ENCODE measurements around the gene PDZD7.
"Not testable (repeated sequence)": the region's sequence is repeated elsewhere in the genome, so short reads cannot be mapped to it uniquely, and the experiment has no call there.

Gene PDZD7

DNA sequence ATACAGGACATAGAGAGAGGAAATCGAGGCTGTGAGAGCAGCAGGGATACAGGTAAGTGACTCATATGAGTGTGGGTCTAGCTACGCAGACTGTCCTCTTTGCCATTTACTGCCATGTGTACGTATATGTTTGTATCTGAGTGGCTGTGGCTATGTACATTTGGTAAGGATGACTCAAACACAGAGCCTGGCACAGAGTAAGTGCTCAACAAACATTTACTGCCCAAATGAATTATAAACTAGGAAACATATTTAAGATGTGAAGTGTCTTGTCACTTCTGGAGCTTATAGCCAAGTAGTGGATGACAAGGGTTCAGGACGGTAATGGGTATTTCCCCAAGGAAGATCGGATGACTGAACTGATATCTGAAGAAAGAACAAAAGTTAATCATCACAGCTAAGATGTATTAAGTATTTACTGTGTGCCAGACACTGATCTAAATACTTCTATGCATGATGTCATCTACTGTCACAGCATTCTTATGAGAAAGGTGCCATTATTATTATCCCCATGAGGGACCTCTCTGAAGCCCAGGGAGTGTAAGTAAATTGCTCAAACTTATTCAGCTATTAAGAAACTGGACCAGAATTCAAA is 49.7 kb downstream of the PDZD7 start:
- no peaks in the 10 kb centered on the region for H3K4me1 ChIP-seq (ENCODE audit: insufficient read depth, low read length)
- peaks cover 28% of the 10 kb centered on the region for H3K36me3 ChIP-seq (ENCODE audit: insufficient read depth, low read depth, low read length)
- H3K9ac ChIP-seq (ENCODE audit: low read depth, low read length) = no peak overlapping the region
- H3K27me3 ChIP-seq (ENCODE audit: insufficient read depth, low read length) = no peaks in the 10 kb centered on the region
- H3K4me3 ChIP-seq (ENCODE audit: low read length) = no peak overlapping the region
- no peak overlapping the region for H3K27ac ChIP-seq (ENCODE audit: low read length)
- H3K9me3 ChIP-seq (ENCODE audit: insufficient read depth, low read depth, low read length) = no peaks in the 10 kb centered on the region

GRCh38 chr10:100980711-100981110 is 50.2 kb downstream of the PDZD7 start:
- no peak overlapping the region for H3K9ac ChIP-seq (ENCODE audit: low read depth, low read length)
- H3K4me3 ChIP-seq (ENCODE audit: low read length) = no peak overlapping the region
- no peaks in the 10 kb centered on the region for H3K27me3 ChIP-seq (ENCODE audit: insufficient read depth, low read length)
- no peak overlapping the region for H3K27ac ChIP-seq (ENCODE audit: low read length)
- H3K4me1 ChIP-seq (ENCODE audit: insufficient read depth, low read length) = no peaks in the 10 kb centered on the region
- H3K9me3 ChIP-seq (ENCODE audit: insufficient read depth, low read depth, low read length) = no peaks in the 10 kb centered on the region
- peaks cover 23% of the 10 kb centered on the region for H3K36me3 ChIP-seq (ENCODE audit: insufficient read depth, low read depth, low read length)

- H3K27ac ChIP-seq (ENCODE audit: low read length) = no peak overlapping the region
- peaks cover 20% of the 10 kb centered on the region for H3K36me3 ChIP-seq (ENCODE audit: insufficient read depth, low read depth, low read length)
- H3K9ac ChIP-seq (ENCODE audit: low read depth, low read length) = no peak overlapping the region
- H3K4me1 ChIP-seq (ENCODE audit: insufficient read depth, low read length) = no peaks in the 10 kb centered on the region
- H3K4me3 ChIP-seq (ENCODE audit: low read length) = no peak overlapping the region
- H3K9me3 ChIP-seq (ENCODE audit: insufficient read depth, low read depth, low read length) = no peaks in the 10 kb centered on the region
- no peaks in the 10 kb centered on the region for H3K27me3 ChIP-seq (ENCODE audit: insufficient read depth, low read length)
Measured at GRCh38 chr10:100980311-100980710, 50.6 kb downstream of the PDZD7 start.

DNA sequence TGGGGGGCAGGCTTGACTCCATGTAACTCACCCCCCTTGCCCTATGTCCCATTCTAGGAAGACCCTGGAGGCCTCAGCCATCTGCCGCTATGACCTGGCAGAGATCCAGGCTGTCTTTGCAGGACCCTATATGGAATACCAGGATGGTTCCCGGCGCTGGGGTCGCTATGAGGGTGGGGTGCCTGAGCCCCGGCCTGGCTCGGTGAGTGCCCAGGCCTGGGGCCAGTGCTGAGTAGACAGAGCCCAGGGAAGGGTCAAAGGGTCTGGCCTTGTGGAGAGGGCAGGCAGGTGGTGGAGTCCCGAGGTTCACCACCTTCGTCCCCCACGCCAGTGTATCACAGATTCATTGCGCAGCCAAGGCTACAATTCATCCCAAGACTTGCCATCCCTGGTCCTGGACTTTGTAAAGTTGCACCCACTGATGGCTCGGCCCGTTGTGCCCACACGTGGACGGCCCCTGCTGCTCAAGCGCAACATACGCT is 51.1 kb downstream of the PDZD7 start:
- H3K9me3 ChIP-seq (ENCODE audit: insufficient read depth, low read depth, low read length) = no peaks in the 10 kb centered on the region
- H3K4me1 ChIP-seq (ENCODE audit: insufficient read depth, low read length) = no peaks in the 10 kb centered on the region
- H3K4me3 ChIP-seq (ENCODE audit: low read length) = no peak overlapping the region
- H3K36me3 ChIP-seq (ENCODE audit: insufficient read depth, low read depth, low read length) = peaks cover 20% of the 10 kb centered on the region
- no peaks in the 10 kb centered on the region for H3K27me3 ChIP-seq (ENCODE audit: insufficient read depth, low read length)
- no peak overlapping the region for H3K9ac ChIP-seq (ENCODE audit: low read depth, low read length)
- H3K27ac ChIP-seq (ENCODE audit: low read length) = no peak overlapping the region

DNA sequence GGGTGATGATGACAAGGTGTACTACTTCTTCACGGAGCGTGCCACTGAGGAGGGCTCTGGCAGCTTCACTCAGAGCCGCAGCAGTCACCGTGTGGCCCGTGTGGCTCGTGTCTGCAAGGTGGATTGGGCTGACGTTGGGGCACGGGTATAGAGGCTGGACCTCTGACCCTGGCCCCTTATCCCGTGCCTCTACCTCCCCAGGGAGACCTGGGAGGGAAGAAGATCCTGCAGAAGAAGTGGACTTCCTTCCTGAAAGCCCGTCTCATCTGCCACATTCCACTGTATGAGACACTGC is 52.1 kb downstream of the PDZD7 start:
- H3K9ac ChIP-seq (ENCODE audit: low read depth, low read length) = no peak overlapping the region
- no peaks in the 10 kb centered on the region for H3K4me1 ChIP-seq (ENCODE audit: insufficient read depth, low read length)
- H3K36me3 ChIP-seq (ENCODE audit: insufficient read depth, low read depth, low read length) = peaks cover 20% of the 10 kb centered on the region
- H3K27me3 ChIP-seq (ENCODE audit: insufficient read depth, low read length) = no peaks in the 10 kb centered on the region
- no peaks in the 10 kb centered on the region for H3K9me3 ChIP-seq (ENCODE audit: insufficient read depth, low read depth, low read length)
- no peak overlapping the region for H3K27ac ChIP-seq (ENCODE audit: low read length)
- no peak overlapping the region for H3K4me3 ChIP-seq (ENCODE audit: low read length)

- peaks cover 20% of the 10 kb centered on the region for H3K36me3 ChIP-seq (ENCODE audit: insufficient read depth, low read depth, low read length)
- H3K4me1 ChIP-seq (ENCODE audit: insufficient read depth, low read length) = no peaks in the 10 kb centered on the region
- H3K9ac ChIP-seq (ENCODE audit: low read depth, low read length) = no peak overlapping the region
- no peaks in the 10 kb centered on the region for H3K27me3 ChIP-seq (ENCODE audit: insufficient read depth, low read length)
- no peaks in the 10 kb centered on the region for H3K9me3 ChIP-seq (ENCODE audit: insufficient read depth, low read depth, low read length)
- no peak overlapping the region for H3K27ac ChIP-seq (ENCODE audit: low read length)
- no peak overlapping the region for H3K4me3 ChIP-seq (ENCODE audit: low read length)
Measured at GRCh38 chr10:100978121-100978900, 52.6 kb downstream of the PDZD7 start.

DNA sequence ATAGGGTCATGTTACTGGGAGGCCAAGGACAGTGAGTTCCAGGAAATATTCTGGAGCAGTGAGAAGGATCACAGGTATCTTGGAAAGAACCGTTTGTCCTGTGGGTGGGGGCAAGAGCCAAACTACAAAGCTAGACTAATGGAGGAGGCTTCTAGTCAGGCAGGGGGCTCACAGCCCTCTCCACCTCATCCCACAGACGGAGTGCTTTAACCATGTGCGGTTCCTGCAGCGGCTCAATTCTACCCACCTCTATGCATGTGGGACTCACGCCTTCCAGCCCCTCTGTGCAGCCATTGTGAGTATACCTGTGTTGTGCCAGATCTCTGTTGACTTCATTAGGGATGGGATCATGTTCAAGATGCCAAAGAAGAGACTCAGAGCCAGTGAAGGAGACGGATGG is 53.5 kb downstream of the PDZD7 start:
- no peak overlapping the region for H3K4me3 ChIP-seq (ENCODE audit: low read length)
- H3K27ac ChIP-seq (ENCODE audit: low read length) = no peak overlapping the region
- no peak overlapping the region for H3K9ac ChIP-seq (ENCODE audit: low read depth, low read length)
- H3K4me1 ChIP-seq (ENCODE audit: insufficient read depth, low read length) = no peaks in the 10 kb centered on the region
- H3K36me3 ChIP-seq (ENCODE audit: insufficient read depth, low read depth, low read length) = peaks cover 20% of the 10 kb centered on the region
- H3K27me3 ChIP-seq (ENCODE audit: insufficient read depth, low read length) = no peaks in the 10 kb centered on the region
- H3K9me3 ChIP-seq (ENCODE audit: insufficient read depth, low read depth, low read length) = no peaks in the 10 kb centered on the region

DNA sequence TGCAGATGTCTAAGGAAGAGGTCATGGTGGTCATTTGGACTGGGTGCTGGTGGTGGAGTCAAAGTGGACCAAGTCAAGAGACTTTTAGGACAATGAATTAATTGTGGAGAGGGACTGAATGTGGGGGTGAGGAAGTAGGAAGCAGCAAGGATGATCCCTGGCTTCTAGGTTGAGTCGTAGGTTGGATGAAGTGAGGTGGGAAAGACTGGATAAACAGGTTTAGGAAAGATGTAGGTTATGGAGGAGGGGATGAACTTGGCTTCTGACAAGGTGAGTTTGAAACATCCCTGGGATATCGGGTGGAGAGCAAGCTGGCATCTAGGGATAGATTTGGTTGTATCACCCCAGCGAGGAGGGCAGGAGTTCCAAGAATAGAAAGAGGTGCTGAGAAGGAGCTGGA is 54.0 kb downstream of the PDZD7 start:
- Histone ChIP-seq H3K27me3 (ENCODE audit: insufficient read depth, low read length) (no peaks in the 10 kb centered on the region), H3K27ac (ENCODE audit: low read length) (no peak overlapping the region), H3K9me3 (ENCODE audit: insufficient read depth, low read depth, low read length) (no peaks in the 10 kb centered on the region), H3K4me3 (ENCODE audit: low read length) (no peak overlapping the region), H3K9ac (ENCODE audit: low read depth, low read length) (no peak overlapping the region), H3K36me3 (ENCODE audit: insufficient read depth, low read depth, low read length) (peaks cover 20% of the 10 kb centered on the region), H3K4me1 (ENCODE audit: insufficient read depth, low read length) (no peaks in the 10 kb centered on the region)

- not testable (repeated sequence) for H3K36me3 ChIP-seq (ENCODE audit: insufficient read depth, low read depth, low read length); H3K9me3 ChIP-seq (ENCODE audit: insufficient read depth, low read depth, low read length); H3K4me3 ChIP-seq (ENCODE audit: low read length); H3K9ac ChIP-seq (ENCODE audit: low read depth, low read length); H3K4me1 ChIP-seq (ENCODE audit: insufficient read depth, low read length); H3K27me3 ChIP-seq (ENCODE audit: insufficient read depth, low read length); H3K27ac ChIP-seq (ENCODE audit: low read length)
Measured at GRCh38 chr10:100975397-100975796, 55.5 kb downstream of the PDZD7 start.

GRCh38 chr10:100972904-100973535 is 57.9 kb downstream of the PDZD7 start:
- no peaks in the 10 kb centered on the region for H3K4me1 ChIP-seq (ENCODE audit: insufficient read depth, low read length)
- no peak overlapping the region for H3K4me3 ChIP-seq (ENCODE audit: low read length)
- peaks cover 13% of the 10 kb centered on the region for H3K27me3 ChIP-seq (ENCODE audit: insufficient read depth, low read length)
- H3K36me3 ChIP-seq (ENCODE audit: insufficient read depth, low read depth, low read length) = no peaks in the 10 kb centered on the region
- H3K9ac ChIP-seq (ENCODE audit: low read depth, low read length) = no peak overlapping the region
- H3K9me3 ChIP-seq (ENCODE audit: insufficient read depth, low read depth, low read length) = no peaks in the 10 kb centered on the region
- H3K27ac ChIP-seq (ENCODE audit: low read length) = no peak overlapping the region

DNA sequence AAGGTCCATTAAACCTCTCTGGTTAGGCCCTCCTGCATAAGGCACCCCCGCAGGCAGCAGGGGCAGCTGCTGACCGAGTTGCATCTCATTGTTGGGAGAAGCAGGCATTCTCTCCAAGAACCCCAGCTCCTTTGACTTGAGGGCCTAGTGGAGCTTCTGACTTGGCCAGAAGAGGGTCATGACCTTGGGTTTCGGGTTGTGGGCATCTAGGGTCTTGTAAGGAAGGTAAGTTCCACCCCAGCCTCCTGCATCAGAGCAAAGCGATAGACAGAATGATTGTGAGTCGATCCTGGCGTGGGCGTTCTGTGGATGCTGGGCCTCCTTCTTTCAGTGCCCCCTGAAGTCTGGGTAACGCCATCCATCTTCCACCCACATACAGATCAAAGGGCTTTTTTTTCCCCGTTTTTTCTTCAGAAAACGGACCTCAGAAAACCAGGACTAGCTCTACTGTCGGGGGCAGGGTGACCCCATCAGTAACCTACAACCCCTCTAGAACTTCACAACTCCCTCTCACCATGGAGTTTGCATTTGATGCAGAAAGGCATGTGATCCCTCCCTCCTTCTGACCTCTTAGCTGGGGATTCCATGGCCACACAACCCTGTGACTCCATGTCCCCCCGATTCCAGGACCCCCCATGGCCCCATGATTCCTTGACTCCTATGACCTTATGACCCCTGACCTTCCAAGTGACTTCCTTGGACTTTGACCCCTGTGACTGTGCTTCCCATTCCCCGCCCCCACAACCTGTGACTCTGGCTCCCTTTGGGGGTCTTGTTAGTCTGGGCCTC is 58.6 kb downstream of the PDZD7 start:
- Histone ChIP-seq H3K27me3 (ENCODE audit: insufficient read depth, low read length) (peaks cover 13% of the 10 kb centered on the region), H3K9me3 (ENCODE audit: insufficient read depth, low read depth, low read length) (no peaks in the 10 kb centered on the region), H3K9ac (ENCODE audit: low read depth, low read length) (no peak overlapping the region), H3K36me3 (ENCODE audit: insufficient read depth, low read depth, low read length) (no peaks in the 10 kb centered on the region), H3K4me1 (ENCODE audit: insufficient read depth, low read length) (no peaks in the 10 kb centered on the region), H3K4me3 (ENCODE audit: low read length) (no peak overlapping the region), H3K27ac (ENCODE audit: low read length) (no peak overlapping the region)
